SU-DHL-6 (cell line): ENCODE measurements around the gene DYNLT2B.

Experiments used
- CTCF ChIP-seq: fragments of 200-600 bp; sonication (generic); IDR thresholded peaks from one replicate; pipeline ENCODE4 v1.5.1; 2017; ENCODE audit warnings: antibody characterized with exemption, mild to moderate bottlenecking, low read length, moderate library complexity; ENCODE audit not compliant: insufficient read depth, poor library complexity, severe bottlenecking
- EZH2phosphoT487 ChIP-seq: fragments of 200-600 bp; sonication (generic), shearing (Covaris generic); conservative IDR thresholded peaks from 2 replicates; pipeline ENCODE4 v1.6.1; 2018; ENCODE audit warnings: mild to moderate bottlenecking, antibody characterized with exemption, low read length, moderate library complexity, mixed read lengths

- no peak for TF ChIP-seq CTCF
- TF ChIP-seq EZH2phosphoT487: no peak
These were observed 47.7 kb upstream of the DYNLT2B start for GRCh38 chr3:196365736-196366135.
